ENCODE data around the gene AOAH.

Gene AOAH

DNA sequence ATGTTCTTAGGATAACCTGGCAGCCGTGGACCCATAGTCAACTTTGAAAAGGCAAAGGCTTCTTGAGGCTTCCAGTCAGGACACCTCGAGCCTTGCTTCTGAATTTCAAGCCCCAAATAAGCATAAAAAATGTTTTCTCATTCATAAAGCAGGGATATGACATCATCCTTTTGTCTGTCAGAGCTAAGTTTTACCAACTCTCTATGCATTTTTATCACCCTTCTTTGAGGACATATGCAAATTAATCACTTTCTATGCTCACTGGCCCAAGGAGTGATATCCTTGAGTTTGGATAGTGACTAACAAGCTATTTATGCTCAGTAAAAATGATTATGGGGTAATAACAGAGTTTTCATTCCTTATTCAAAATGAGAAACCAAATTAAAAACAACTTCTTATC is 175.3 kb downstream of the AOAH start:
- DNase-seq (ENCODE audit: low read depth in 2 of 2) = no peak

DNA sequence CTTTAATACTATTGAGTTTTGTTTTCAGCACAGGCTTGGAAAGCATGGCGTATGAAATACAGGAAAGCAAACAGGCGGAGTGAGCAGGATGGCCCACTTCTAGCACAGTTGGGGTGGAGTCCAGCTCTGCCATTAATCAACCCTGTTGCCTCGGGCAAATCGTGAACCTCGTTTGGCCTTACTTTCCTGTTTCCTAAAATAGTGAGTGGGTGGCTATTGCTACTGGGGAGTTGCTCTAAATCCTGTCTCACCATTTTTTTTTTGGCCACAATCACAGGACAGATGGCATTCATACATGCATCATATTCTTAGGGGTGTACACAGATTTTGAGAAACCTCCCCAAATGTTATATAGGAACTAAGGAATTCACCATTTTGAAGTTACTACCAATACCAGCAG is 176.9 kb downstream of the AOAH start:
- DNase-seq (ENCODE audit: low read depth in 2 of 2) = no peak

GRCh38 chr7:36546331-36546730 is 178.0 kb downstream of the AOAH start:
- DNase-seq (ENCODE audit: low read depth in 2 of 2) = no peak

GRCh38 chr7:36545291-36545690 is 179.0 kb downstream of the AOAH start:
- DNase-seq (ENCODE audit: low read depth in 2 of 2) = no peak

- no peak for DNase-seq (ENCODE audit: low read depth in 2 of 2)
These were observed 186.2 kb downstream of the AOAH start for GRCh38 chr7:36538126-36538525.

GRCh38 chr7:36535866-36536664 is 188.2 kb downstream of the AOAH start:
- no peak for DNase-seq (ENCODE audit: low read depth in 2 of 2)

- DNase-seq (ENCODE audit: low read depth in 2 of 2) = no peak
These were observed 190.6 kb downstream of the AOAH start for GRCh38 chr7:36533717-36534116.

DNA sequence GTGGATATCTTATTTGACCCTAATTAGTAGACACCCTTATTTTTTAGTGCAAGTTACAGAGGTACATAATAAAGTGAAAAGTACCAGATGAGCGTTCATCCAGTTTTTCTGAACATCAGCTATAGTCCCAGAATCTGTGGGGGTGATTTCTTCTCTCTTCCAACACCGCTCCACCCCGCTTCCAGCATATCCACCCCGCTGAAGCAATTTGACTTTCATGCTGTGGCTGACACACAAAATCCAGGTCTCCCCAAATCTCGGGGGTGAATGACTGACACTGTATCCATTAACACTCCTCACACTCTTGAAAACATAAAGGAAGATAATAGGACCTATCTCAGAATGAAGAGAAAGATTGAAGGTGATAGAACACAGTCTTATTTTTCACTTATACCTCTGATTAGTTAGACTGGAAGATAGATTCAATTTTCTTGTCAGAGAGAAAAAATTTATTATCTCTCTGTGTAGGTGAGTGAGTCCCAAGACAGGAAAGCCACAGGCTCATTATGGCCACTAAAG is 191.3 kb downstream of the AOAH start:
- no peak for DNase-seq (ENCODE audit: low read depth in 2 of 2)

DNA sequence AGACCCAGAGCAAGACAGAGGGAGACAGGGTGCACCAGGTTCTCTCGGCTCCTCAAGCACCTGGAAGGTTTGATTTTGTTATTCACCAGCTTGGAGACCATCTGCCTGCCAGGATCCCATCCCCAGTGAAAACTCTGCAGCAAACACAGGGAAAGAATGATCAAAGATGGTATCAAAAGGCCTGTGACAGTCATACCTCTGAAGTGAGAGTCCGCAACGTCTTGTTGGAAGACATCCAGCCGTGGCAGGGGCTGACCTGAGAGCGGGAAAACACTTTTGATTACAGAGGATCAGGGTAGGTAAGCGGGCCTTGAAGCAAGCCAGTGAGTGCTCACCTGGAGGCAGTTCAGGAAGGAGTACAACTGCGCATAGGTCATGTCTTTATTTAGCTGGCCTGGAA is 192.3 kb downstream of the AOAH start:
- no peak for DNase-seq (ENCODE audit: low read depth in 2 of 2)

DNA sequence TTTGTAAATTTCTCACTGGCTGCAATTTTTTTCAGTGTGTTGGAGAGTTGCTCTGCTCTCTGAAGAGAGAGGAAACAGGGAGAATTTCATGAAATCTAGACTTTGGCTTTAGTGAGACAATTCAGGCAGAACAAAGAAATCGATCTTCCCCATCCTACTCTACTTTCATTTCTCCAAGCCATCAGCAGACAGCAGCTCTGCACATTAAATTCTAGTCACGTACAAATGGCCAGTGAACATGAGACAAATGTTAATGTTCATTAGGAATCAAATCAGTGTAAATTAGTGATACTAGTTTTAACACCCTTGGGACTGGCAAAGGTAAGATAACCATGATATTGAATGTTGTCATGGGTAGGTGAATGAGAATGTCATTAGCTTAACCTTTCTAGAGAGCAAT is 193.8 kb downstream of the AOAH start:
- no peak for DNase-seq (ENCODE audit: low read depth in 2 of 2)

- DNase-seq (ENCODE audit: low read depth in 2 of 2) = no peak
These were observed 196.8 kb downstream of the AOAH start for GRCh38 chr7:36527549-36527913.

GRCh38 chr7:36526863-36527548 is 197.3 kb downstream of the AOAH start:
- DNase-seq (ENCODE audit: low read depth in 2 of 2) = no peak

- DNase-seq (ENCODE audit: low read depth in 2 of 2) = no peak
These were observed 200.8 kb downstream of the AOAH start for GRCh38 chr7:36523371-36524101.

- DNase-seq (ENCODE audit: low read depth in 2 of 2) = no peak
These were observed 201.8 kb downstream of the AOAH start for GRCh38 chr7:36522453-36523007.

DNA sequence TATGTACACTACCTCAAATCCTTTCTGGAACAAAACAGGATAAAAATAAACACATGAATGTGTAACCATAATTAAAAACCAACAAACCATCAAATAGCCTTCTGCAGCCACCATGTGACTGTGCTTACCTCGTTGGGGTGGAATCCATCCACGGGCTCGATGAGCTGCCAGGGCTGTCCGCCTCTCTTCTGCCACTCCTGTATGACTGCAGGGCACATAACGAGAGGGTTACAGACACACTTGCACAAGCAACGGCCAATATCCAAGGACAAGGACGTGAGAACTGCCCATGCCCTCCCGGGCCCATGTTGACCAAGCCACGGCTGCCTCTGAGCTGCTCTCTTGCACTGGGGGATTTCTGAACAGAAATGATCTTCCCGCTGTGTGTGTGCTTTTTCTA is 202.4 kb downstream of the AOAH start:
- DNase-seq (ENCODE audit: low read depth in 2 of 2) = no peak

GRCh38 chr7:36521133-36521532 is 203.2 kb downstream of the AOAH start:
- DNase-seq (ENCODE audit: low read depth in 2 of 2) = no peak

DNA sequence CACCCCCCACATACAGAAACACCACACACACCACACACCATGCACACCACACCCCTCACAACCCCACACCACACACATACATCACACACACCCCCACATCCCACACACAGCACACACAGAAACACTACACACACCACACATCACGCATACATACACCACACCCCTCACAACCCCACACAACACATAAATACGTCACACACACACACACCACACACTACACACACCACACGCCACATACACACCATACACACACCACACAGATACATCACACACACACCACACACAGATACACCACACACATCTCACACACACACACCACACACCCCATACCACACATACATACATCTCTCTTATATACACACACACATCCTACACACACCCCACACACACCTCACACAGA is 208.4 kb downstream of the AOAH start:
- DNase-seq (ENCODE audit: low read depth in 2 of 2) = no peak

DNA sequence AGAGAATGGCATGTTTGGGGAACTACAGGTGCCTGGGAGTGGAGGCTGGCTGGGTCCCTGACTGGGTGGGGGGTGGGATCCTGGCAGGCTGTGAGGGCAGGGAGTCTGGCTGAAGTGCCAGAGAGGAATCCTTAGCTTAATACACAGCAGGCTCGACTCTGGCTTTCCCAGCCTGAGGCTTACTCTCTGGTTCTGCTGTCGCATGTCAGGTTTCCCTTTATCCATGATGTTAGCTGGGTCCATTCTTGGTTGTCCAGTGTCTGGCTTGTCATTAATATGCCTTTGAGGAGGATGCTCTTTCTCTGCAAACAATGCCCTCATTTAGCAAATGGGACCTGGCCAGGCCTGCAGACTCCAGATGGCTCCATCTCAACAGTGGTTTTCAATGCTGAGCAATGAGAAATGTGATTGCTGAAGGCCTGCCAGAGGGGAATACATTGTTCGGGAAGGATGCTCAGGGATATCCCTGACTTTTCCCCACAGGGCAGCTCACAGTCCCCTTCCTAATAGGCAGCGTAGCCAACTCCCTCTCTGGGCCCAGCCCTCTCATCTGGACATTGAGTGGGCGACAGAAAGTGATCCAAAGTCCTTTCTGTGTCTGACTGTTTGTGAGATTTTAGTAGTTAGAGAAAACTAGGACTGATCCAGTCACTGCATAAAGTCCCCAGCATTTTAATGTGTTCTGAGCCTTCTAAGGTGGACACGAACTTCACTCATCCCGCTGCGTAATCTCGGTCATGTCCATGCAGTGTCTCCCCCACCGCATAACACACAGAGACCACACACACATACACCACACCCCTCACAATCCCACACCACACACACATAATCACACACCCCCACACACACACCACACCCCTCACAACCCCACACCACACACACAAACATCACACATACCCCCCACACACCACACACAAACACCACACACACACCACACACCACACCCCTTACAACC is 209.7 kb downstream of the AOAH start:
- DNase-seq (ENCODE audit: low read depth in 2 of 2) = no peak

DNA sequence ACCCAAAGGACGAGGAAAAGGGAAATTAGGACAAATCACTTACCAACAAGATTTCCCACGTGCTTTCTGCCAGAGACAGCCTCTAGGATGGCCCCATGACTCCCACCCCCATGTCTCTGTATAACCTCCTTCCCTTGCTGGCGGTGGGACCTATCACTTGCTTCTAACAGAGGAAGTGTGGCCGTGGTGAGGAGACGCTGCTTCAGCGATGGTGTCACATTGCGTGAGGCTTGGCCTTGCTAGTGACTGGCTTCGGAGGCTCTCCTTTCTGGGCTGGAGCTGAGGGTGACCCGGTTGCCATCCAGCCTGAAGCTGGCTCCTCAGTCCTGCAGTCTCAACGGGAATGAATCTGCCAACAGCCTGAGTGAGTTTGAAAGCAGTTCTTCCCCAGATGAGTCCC is 210.9 kb downstream of the AOAH start:
- DNase-seq (ENCODE audit: low read depth in 2 of 2) = no peak

GRCh38 chr7:36512616-36513015 is 211.7 kb downstream of the AOAH start:
- DNase-seq (ENCODE audit: low read depth in 2 of 2) = no peak

DNA sequence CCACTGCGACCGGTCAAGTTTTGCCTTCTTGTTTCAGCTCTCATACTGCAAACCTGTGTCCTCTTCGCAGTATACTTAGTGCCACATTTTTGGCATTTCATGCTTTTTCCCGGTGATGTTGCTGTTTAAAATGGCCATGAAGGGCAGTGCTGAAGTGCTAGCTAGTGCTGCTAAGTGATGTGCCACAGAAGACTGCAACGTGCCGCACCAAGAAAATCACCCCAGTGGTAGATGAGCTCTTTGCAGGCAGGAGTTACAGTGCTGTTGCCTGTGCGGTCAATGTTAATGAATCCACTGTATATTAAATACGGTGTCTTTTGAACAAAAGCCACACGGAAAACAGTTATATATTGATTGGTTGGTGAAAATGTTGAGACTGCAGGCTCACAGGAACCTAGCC is 214.3 kb downstream of the AOAH start:
- DNase-seq (ENCODE audit: low read depth in 2 of 2) = no peak

Data from activated CD8-positive, alpha-beta memory T cell treated with anti-CD3 and anti-CD28 coated beads for 4 hours (primary cell).